Fibroblast of lung (primary cell): ENCODE results near the gene CCDC154. TPM values are rescaled to one million over a fixed set of nuclear protein-coding genes. Genes with fewer than 3 reads are reported as not detected.

Experiments
- DNase-seq, 2 donors: peaks; one replicate each; pipeline versions ENCODE4 v3.0.0 to v3.0.0-alpha.2; 2010; ENCODE audit warnings: low read depth in 2 of 2
- H2AFZ ChIP-seq: 2 replicates; pipeline ENCODE4 v1.5.1; 2012; ENCODE audit warnings: low read length, control low read depth, inconsistent platforms
- H3K27ac ChIP-seq: 2 replicates; pipeline ENCODE4 v1.5.1; 2011; ENCODE audit warnings: low read length, control low read depth; ENCODE audit not compliant: insufficient read depth
- H3K27me3 ChIP-seq: 2 replicates; pipeline ENCODE4 v1.5.1; 2011; ENCODE audit warnings: mild to moderate bottlenecking, low read length; ENCODE audit not compliant: control insufficient read depth, insufficient read depth
- H3K36me3 ChIP-seq: 2 replicates; pipeline ENCODE4 v1.5.1; 2011; ENCODE audit warnings: low read length; ENCODE audit not compliant: control insufficient read depth, insufficient read depth
- H3K4me1 ChIP-seq: 2 replicates; pipeline ENCODE4 v1.5.1; 2011; ENCODE audit warnings: low read length; ENCODE audit not compliant: control insufficient read depth, insufficient read depth; ENCODE audit errors: extremely low read depth
- H3K4me2 ChIP-seq: 2 replicates; pipeline ENCODE4 v1.5.1; 2011; ENCODE audit warnings: low read length, control low read depth; ENCODE audit not compliant: insufficient read depth; ENCODE audit errors: extremely low read depth
- H3K4me3 ChIP-seq, 4 experiments: fragments of 200-600 bp in 1 of 4; sonication (generic) in 1 of 4; replicated peaks in 1 of 4; 2 replicates each; pipeline ENCODE4 v1.5.1; 2011 to 2016; ENCODE audit warnings: low read length in 4 of 4, low read depth in 3 of 4, mild to moderate bottlenecking in 3 of 4, control low read depth in 2 of 4, inconsistent platforms in 1 of 4, mixed read lengths in 1 of 4; ENCODE audit not compliant: insufficient read depth in 1 of 4; ENCODE audit errors: control extremely low read depth in 1 of 4
- H3K79me2 ChIP-seq: 2 replicates; pipeline ENCODE4 v1.5.1; 2012; ENCODE audit warnings: mild to moderate bottlenecking, low read length, inconsistent platforms; ENCODE audit not compliant: control insufficient read depth, insufficient read depth
- H3K9ac ChIP-seq: 2 replicates; pipeline ENCODE4 v1.5.1; 2011; ENCODE audit warnings: mild to moderate bottlenecking, low read length, control low read depth; ENCODE audit not compliant: insufficient read depth
- H3K9me3 ChIP-seq: 2 replicates; pipeline ENCODE4 v1.5.1; 2012; ENCODE audit warnings: low read depth, low read length; ENCODE audit not compliant: control insufficient read depth, insufficient read depth
- H4K20me1 ChIP-seq: 2 replicates; pipeline ENCODE4 v1.5.1; 2011; ENCODE audit warnings: low read length; ENCODE audit not compliant: control insufficient read depth, insufficient read depth; ENCODE audit errors: extremely low read depth
- EZH2 ChIP-seq: IDR thresholded peaks from 2 replicates; pipeline ENCODE4 v1.5.1; 2012; ENCODE audit warnings: low read length, control low read depth, mild to moderate bottlenecking; ENCODE audit errors: missing control alignments
- polyA plus RNA-seq, 2 donors: library from polyadenylated mRNA; depleted of rRNA in 1 of 2; stranded (reverse) in 1 of 2; unstranded in 1 of 2; fragments of >200 nt; gene quantifications; 2 replicates each; pipeline ENCODE4 v1.2.1, GENCODE V29; 2011 to 2012; ENCODE audit warnings: missing spikeins in 1 of 2
- total RNA-seq: library from RNA; depleted of rRNA; stranded (reverse); fragments of >200 nt; gene quantifications from 2 replicates; pipeline ENCODE4 v1.2.1, GENCODE V29; 2014
- TF ChIP-seq, protein P1 (sequence below), 2 donors: IDR thresholded peaks in 1 of 2; conservative IDR thresholded peaks in 1 of 2; 1 replicate in 1 of 2; 2 replicates in 1 of 2; pipeline ENCODE4 v1.5.1; 2011 to 2012; ENCODE audit warnings: low read length in 2 of 2, control low read depth in 1 of 2, inconsistent platforms in 1 of 2, low read depth in 1 of 2, mild to moderate bottlenecking in 1 of 2

The CCDC154 gene
- total and polyA plus RNA-seq, 2 donors (not counting 1 experiment from before 2014, with no cell fraction given) = 0.02 to 0.50 TPM

DNA sequence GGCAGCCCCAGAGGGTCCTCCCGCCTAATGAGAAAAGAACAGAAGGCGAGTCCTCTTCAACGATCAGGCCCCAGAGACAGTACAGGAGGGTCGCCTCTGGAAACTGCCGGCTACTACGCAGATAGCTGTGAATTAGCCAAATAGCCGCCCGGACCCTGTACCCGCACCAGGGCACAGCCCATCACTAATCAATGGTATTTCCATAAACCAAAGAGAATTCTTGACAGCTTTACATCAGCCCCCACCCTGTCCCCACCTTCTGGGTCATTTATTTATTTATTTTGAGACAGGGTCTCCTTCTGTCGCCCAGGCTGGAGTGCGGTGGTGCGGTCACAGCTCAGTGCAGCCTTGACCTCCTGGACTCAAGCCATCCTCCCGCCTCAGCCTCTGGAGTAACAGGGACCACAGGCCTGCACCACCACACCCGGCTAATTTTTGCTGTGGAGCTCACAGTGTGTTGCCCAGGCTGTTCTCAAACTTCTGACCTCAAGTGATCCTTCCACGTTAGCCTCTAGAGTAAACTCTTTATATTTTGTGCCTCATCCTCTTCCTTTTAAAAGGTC, 31.3 kb upstream of the CCDC154 start:
- Histone ChIP-seq H3K9ac (peak overlapping the region; percentile 88), H3K4me3 (peak overlapping the region; percentile 67 to 74 (median 68)), H3K27me3 (no peaks in the 10 kb centered on the region), H3K4me1 (peaks cover 3% of the 10 kb centered on the region), H4K20me1 (no peaks in the 10 kb centered on the region), H3K36me3 (no peaks in the 10 kb centered on the region), H3K9me3 (no peaks in the 10 kb centered on the region), H3K4me2 (peak overlapping the region; percentile 64), H2AFZ (no peak overlapping the region), H3K27ac (peak overlapping the region; percentile 78), H3K79me2 (peaks cover 22% of the 10 kb centered on the region)
- TF ChIP-seq EZH2 = no peak
- DNase-seq = no peak

DNA sequence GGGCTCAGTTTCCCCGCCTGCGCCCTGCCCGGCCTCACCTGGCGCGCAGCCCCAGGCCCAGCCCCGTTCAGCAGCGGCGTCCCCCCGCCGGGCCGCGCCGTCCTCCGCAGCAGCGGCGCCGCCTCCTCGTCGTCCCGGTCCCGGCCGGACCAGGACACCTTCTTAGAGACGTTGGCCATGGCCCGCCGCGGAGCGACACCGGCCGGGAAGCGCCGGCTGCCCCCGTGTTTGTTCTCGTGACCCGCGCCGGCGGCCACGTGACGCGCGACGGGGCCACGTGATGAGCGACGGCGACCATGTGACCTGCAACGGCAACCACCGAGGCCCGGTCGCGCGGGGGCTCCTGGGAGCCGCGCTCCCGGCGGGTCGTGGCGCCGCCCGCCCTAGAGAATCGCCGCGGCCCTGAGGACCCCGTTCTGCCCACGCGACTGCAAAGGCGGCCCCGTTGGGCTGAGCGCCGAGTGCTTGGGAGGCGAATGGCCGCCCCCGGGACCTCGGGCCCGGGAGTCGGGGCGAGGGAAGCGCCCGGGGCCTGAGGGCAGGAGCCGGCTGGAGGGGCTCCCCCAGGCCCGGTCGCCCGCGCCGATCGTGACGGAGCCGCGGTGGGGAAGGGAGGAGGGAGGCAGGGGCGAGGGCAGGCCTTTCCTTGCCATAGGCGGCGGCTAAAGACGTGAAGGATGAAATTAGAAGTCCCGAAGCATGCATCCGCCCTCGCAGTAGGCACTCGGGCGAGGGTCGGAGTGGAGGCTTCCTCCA, 30.6 kb upstream of the CCDC154 start, which contains the start of gene CLCN7:
TSS of gene CLCN7 (minus strand) at position 233 of the 756 bp plus-strand sequence. CDS start at position 179, 54 bp downstream.
- H3K27me3 ChIP-seq = no peaks in the 10 kb centered on the region
- peak within 1 kb of the TSS; percentile 78 for H3K27ac ChIP-seq
- H3K9me3 ChIP-seq = no peaks in the 10 kb centered on the region
- peaks cover 3% of the 10 kb centered on the region for H3K4me1 ChIP-seq
- H3K79me2 ChIP-seq = peaks cover 25% of the 10 kb centered on the region
- H3K36me3 ChIP-seq = no peaks in the 10 kb centered on the region
- peak within 1 kb of the TSS; percentile 67 to 85 (median 71) for H3K4me3 ChIP-seq
- H4K20me1 ChIP-seq = no peaks in the 10 kb centered on the region
- H3K9ac ChIP-seq = peak within 1 kb of the TSS; percentile 88
- peak within 1 kb of the TSS; percentile 59 for H2AFZ ChIP-seq
- peak; percentile 85 to 87 for DNase-seq
- peak within 1 kb of the TSS; percentile 96 for H3K4me2 ChIP-seq
- TF ChIP-seq, protein P1, sequence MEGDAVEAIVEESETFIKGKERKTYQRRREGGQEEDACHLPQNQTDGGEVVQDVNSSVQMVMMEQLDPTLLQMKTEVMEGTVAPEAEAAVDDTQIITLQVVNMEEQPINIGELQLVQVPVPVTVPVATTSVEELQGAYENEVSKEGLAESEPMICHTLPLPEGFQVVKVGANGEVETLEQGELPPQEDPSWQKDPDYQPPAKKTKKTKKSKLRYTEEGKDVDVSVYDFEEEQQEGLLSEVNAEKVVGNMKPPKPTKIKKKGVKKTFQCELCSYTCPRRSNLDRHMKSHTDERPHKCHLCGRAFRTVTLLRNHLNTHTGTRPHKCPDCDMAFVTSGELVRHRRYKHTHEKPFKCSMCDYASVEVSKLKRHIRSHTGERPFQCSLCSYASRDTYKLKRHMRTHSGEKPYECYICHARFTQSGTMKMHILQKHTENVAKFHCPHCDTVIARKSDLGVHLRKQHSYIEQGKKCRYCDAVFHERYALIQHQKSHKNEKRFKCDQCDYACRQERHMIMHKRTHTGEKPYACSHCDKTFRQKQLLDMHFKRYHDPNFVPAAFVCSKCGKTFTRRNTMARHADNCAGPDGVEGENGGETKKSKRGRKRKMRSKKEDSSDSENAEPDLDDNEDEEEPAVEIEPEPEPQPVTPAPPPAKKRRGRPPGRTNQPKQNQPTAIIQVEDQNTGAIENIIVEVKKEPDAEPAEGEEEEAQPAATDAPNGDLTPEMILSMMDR (conservative IDR thresholded peaks at IDR 0.05 in 1 of 2, IDR thresholded peaks at IDR 0.05 in 1 of 2; ENCODE audit: low read depth in 1 of 2, low read length in 2 of 2) = no peak
- TF ChIP-seq EZH2 = no peak

DNA sequence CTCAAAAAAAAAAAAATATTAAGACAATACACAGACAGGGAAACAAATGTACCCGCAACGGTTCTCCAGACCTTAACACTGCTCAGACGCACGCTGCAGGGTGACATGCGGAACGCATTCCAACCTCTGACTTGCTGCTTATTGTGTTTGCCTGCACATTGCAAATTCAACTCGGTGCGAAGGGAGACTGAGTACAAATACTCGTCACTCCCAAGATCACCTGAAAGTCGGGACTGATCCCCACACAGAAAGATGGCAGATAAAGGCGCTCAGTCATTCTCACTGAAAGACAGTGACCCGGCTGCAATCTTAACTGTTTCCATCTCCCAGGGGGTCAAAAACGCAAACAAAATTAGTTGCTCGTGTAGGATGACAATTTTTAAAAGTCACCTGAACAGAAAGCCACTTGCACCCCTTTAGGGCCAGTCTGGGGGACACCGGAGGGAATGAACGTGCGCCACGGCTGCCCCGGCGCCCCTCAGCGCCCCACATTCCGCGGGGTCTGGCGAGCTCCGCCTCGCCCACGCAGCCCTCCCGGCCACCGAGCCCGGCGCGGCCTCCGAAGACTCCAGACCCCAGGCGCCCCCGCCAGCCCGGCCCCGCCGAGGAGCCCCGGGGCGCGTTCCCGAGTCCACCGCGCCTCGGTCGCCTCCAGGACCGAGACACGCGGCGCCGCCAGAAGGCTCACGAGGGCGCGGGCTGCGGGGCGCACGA, 29.9 kb upstream of the CCDC154 start:
- no peak for DNase-seq

More for the DNA sequence above, 29.9 kb upstream of the CCDC154 start:
- Histone ChIP-seq H3K9ac (peak overlapping the region; percentile 88), H3K4me1 (peaks cover 3% of the 10 kb centered on the region), H3K27me3 (no peaks in the 10 kb centered on the region), H3K4me2 (peak overlapping the region; percentile 96), H3K27ac (peak overlapping the region; percentile 78), H3K9me3 (no peaks in the 10 kb centered on the region), H4K20me1 (no peaks in the 10 kb centered on the region), H2AFZ (peak overlapping the region; percentile 59), H3K36me3 (no peaks in the 10 kb centered on the region), H3K79me2 (peaks cover 29% of the 10 kb centered on the region), H3K4me3 (peak overlapping the region; percentile 67 to 85 (median 71))
- no peak for TF ChIP-seq EZH2
- TF ChIP-seq, protein P1 (conservative IDR thresholded peaks at IDR 0.05 in 1 of 2, IDR thresholded peaks at IDR 0.05 in 1 of 2; ENCODE audit: low read depth in 1 of 2, low read length in 2 of 2) = no peak
